Heart left ventricle (tissue), 16 donors: ENCODE results near the gene RHBDF2. TPM values are rescaled to one million over a fixed set of nuclear protein-coding genes. Genes with fewer than 3 reads are reported as not detected.
A peak's percentile ranks its signal among the peaks of the same experiment; 100 is the strongest.

ENCODE experiments used
- ATAC-seq, 4 donors: fragments of 200-7000 bp; cut with Tn5 transposase; one replicate each; pipeline ENCODE4 v1.9.1; 2020 to 2022; ENCODE audit warnings: moderate library complexity in 4 of 4, mild to moderate bottlenecking in 3 of 4, moderate number of reproducible peaks in 1 of 4
- DNase-seq, 5 donors: peaks; one replicate each; pipeline ENCODE4 v3.0.0-alpha.2; 2020
- H3K27ac ChIP-seq, 12 donors: fragments of 200-600 bp; sonication (generic) in 4 of 12; one replicate each; pipeline versions ENCODE4 v1.5.0 to v1.8.0; 2016 to 2022; ENCODE audit warnings: mild to moderate bottlenecking in 2 of 12
- H3K27me3 ChIP-seq, 9 donors: fragments of 200-600 bp; sonication (generic) in 2 of 9; one replicate each; pipeline versions ENCODE4 v1.5.1 to v1.8.0; 2016 to 2022; ENCODE audit warnings: mild to moderate bottlenecking in 3 of 9
- H3K36me3 ChIP-seq, 9 donors: fragments of 200-600 bp; sonication (generic) in 2 of 9; one replicate each; pipeline versions ENCODE4 v1.5.0 to v1.8.0; 2018 to 2022; ENCODE audit warnings: mild to moderate bottlenecking in 2 of 9
- H3K4me1 ChIP-seq, 12 donors: fragments of 200-600 bp; sonication (generic) in 4 of 12; one replicate each; pipeline versions ENCODE4 v1.5.0 to v1.8.0; 2016 to 2022; ENCODE audit warnings: mild to moderate bottlenecking in 3 of 12
- H3K4me3 ChIP-seq, 12 donors: fragments of 200-600 bp; sonication (generic) in 4 of 12; one replicate each; pipeline versions ENCODE4 v1.5.0 to v1.8.0; 2017 to 2022; ENCODE audit warnings: mild to moderate bottlenecking in 9 of 12, moderate library complexity in 4 of 12
- H3K9me3 ChIP-seq, 12 donors: fragments of 200-600 bp; sonication (generic) in 4 of 12; one replicate each; pipeline versions ENCODE4 v1.5.0 to v1.8.0; 2016 to 2022; ENCODE audit warnings: mild to moderate bottlenecking in 1 of 12
- CTCF ChIP-seq, 12 donors: fragments of 200-600 bp; sonication (generic) in 4 of 12; IDR thresholded peaks; one replicate each; pipeline versions ENCODE4 v1.5.0 to v1.8.0; 2018 to 2022; ENCODE audit warnings: antibody characterized with exemption in 12 of 12, mild to moderate bottlenecking in 5 of 12
- POLR2A ChIP-seq, 2 donors: fragments of 450-650 bp; IDR thresholded peaks; one replicate each; pipeline ENCODE4 v1.6.1; 2017; ENCODE audit warnings: antibody characterized with exemption in 2 of 2, mild to moderate bottlenecking in 2 of 2, moderate library complexity in 2 of 2
- WGBS, 4 donors: extraction: QIAGEN DNeasy Blood & Tissue Kit in 2 of 4; methylation state at CpG; one replicate each; pipeline versions ENCODE4 v1.1.5 to v1.1.7; 2013 to 2018; 5-methylcytosine and 5-hydroxymethylcytosine counted together
- intact Hi-C, 10 donors: fragments of 100-400 bp; cut with DNase I; formaldehyde crosslinking; loops; one replicate each; pipeline versions ENCODE4 v1.11.1 to v1.14.2; 2022
- polyA plus RNA-seq, 2 donors: library from polyadenylated mRNA; stranded (reverse); fragments of 200-250 nt; gene quantifications; one replicate each; pipeline ENCODE4 v1.2.3, GENCODE V29; 2013
- total RNA-seq, 9 donors: library from RNA; depleted of rRNA in 2 of 9; stranded (reverse); fragments of >200 nt in 2 of 9; fragmentation: NEBNext Ultra II Directional in 3 of 9; extraction: Animal tissue kit (Norgen Biotek cat#: 25700) in 3 of 9; gene quantifications; one replicate each; pipeline versions ENCODE4 v1.1.0 to v1.2.4, GENCODE V29; 2016 to 2023
- donor health status: ischemic (EF 13 %, LVEDD 7.1; RV severe dilation, severe dysfunction).
- donor health status: healthy with polysubstance abuse.
- donor health status: DM: no; HTN: yes; CAD: no.
- donor health status: DM: no; HTN: no; CAD: no.
- donor health status: ischemic (EF 25% LVEDD 6.9; RV normal size, moderate dysfunction).
- donor health status: ischemic (EF 25% LVEDD 5.7; RV mildly dilated, moderate dysfunction).
- donor health status: healthy.
- donor health status: DM: yes; HTN: yes; CAD: no.
- donor health status: ischemic (EF 35%, LVEDD 5.7; RV mildly dilated, moderate dysfunction).
- donor health status: nonischemic (EF 11% LVEDD 7.7; RV severe dilation, severe dysfunction).
- donor health status: DM: yes; HTN: yes; CAD: no.
- donor health status: PGD.
- donor health status: ischemic (EF 29% LVEDD 5.4; RV normal size, mild dysfunction).
- donor health status: nonischemic (EF 23%, LVEDD 6.1; RV moderate dilation, normal function).

Gene RHBDF2
- total and polyA plus RNA-seq, 11 donors, result 6.3 to 49.4 (median 14.1) TPM

- Histone ChIP-seq H3K4me1 (peaks cover 11 to 79% (median 53%) of the 10 kb centered on the region in 12 donors), H3K4me3 (no peak overlapping the region), H3K36me3 (no peaks in the 10 kb centered on the region), H3K27me3 (no peaks in the 10 kb centered on the region), H3K27ac (peak overlapping the region in 11 of 12 donors; percentile 17 to 90 (median 79)), H3K9me3 (no peaks in the 10 kb centered on the region)
- DNase-seq, result no peak
- TF ChIP-seq CTCF (IDR thresholded peaks at IDR 0.05) (no peak), POLR2A (IDR thresholded peaks at IDR 0.05) (no peak)
- intact Hi-C loops, result loop anchor here in 1 of 10 donors (5.0 kb wide), 1 partner anchor 34 kb away; no protein-coding TSS in a partner anchor
- WGBS, 4 donors, result 44 to 50% (median 48%) methylated on average over 9 of the region's 9 CpGs
- peak in 3 of 4 donors; percentile 5 to 27 (median 27) for ATAC-seq
Observed at GRCh38 chr17:76446449-76447231, 54.6 kb downstream of the RHBDF2 start.

- intact Hi-C loops, result loop anchor here in 2 of 10 donors (2.0 to 5.0 kb wide), 2 partner anchors 31 to 34 kb away; no protein-coding TSS in a partner anchor
Observed at GRCh38 chr17:76445697-76446448, 55.4 kb downstream of the RHBDF2 start.

GRCh38 chr17:76444518-76445311 is 56.5 kb downstream of the RHBDF2 start:
- intact Hi-C loops, result loop anchor here in 2 of 10 donors (2.0 to 5.0 kb wide), 2 partner anchors 30 to 32 kb away; no protein-coding TSS in a partner anchor
- Histone ChIP-seq H3K4me3 (no peak overlapping the region), H3K9me3 (no peaks in the 10 kb centered on the region), H3K4me1 (peaks cover 8 to 85% (median 60%) of the 10 kb centered on the region in 12 donors), H3K27me3 (no peaks in the 10 kb centered on the region), H3K36me3 (no peaks in the 10 kb centered on the region), H3K27ac (peak overlapping the region in 9 of 12 donors; percentile 17 to 90 (median 79))
- TF ChIP-seq POLR2A (IDR thresholded peaks at IDR 0.05) (no peak), CTCF (IDR thresholded peaks at IDR 0.05) (no peak)
- DNase-seq (no peak), ATAC-seq (no peak)
- 64 to 73% (median 71%) methylated on average over 9 of the region's 9 CpGs for WGBS, 4 donors

More at GRCh38 chr17:76445697-76446448, 55.4 kb downstream of the RHBDF2 start:
- no peak for TF ChIP-seq CTCF (IDR thresholded peaks at IDR 0.05)
- no peak for TF ChIP-seq POLR2A (IDR thresholded peaks at IDR 0.05)
- H3K4me3 ChIP-seq, result no peak overlapping the region
- ATAC-seq (peak in 2 of 4 donors; percentile 54 to 69), DNase-seq (peak in 1 of 5 donors; percentile 49)
- WGBS, 4 donors, result 47 to 54% (median 51%) methylated on average over 10 of the region's 10 CpGs
- peak overlapping the region in 11 of 12 donors; percentile 16 to 90 (median 78) for H3K27ac ChIP-seq
- H3K27me3 ChIP-seq, result no peaks in the 10 kb centered on the region
- no peaks in the 10 kb centered on the region for H3K36me3 ChIP-seq
- no peaks in the 10 kb centered on the region for H3K9me3 ChIP-seq
- peaks cover 8 to 79% (median 51%) of the 10 kb centered on the region in 12 donors for H3K4me1 ChIP-seq
